Glutamatergic neuron (in vitro differentiated cells): ENCODE data around the gene KRTAP2-3. TPM values are rescaled to one million over a fixed set of nuclear protein-coding genes. Genes with fewer than 3 reads are reported as not detected.
"Not testable (repeated sequence)": the region's sequence is repeated elsewhere in the genome, so short reads cannot be mapped to it uniquely, and the experiment has no call there.

Source experiments
- DNase-seq: peaks from one replicate; pipeline ENCODE4 v3.0.0; 2022
- H3K27ac Mint-ChIP-seq: one replicate; pipeline ENCODE4 v1.8.0; 2020; ENCODE audit warnings: mild to moderate bottlenecking, mixed read lengths, inconsistent platforms; ENCODE audit not compliant: unreplicated experiment
- H3K27me3 Mint-ChIP-seq: one replicate; pipeline ENCODE4 v1.8.0; 2020; ENCODE audit warnings: mild to moderate bottlenecking, moderate library complexity, mixed read lengths, inconsistent platforms; ENCODE audit not compliant: unreplicated experiment
- H3K36me3 Mint-ChIP-seq: one replicate; pipeline ENCODE4 v1.8.0; 2020; ENCODE audit warnings: mild to moderate bottlenecking, mixed read lengths, inconsistent platforms; ENCODE audit not compliant: unreplicated experiment
- H3K4me1 Mint-ChIP-seq: one replicate; pipeline ENCODE4 v1.8.0; 2020; ENCODE audit warnings: mild to moderate bottlenecking, low read depth, mixed read lengths, inconsistent platforms; ENCODE audit not compliant: unreplicated experiment
- H3K4me3 Mint-ChIP-seq: one replicate; pipeline ENCODE4 v1.8.0; 2020; ENCODE audit warnings: mild to moderate bottlenecking, mixed read lengths, inconsistent platforms; ENCODE audit not compliant: unreplicated experiment
- H3K9me3 Mint-ChIP-seq: one replicate; pipeline ENCODE4 v1.8.0; 2020; ENCODE audit warnings: mild to moderate bottlenecking, moderate library complexity, mixed read lengths, inconsistent platforms; ENCODE audit not compliant: unreplicated experiment
- CTCF ChIP-seq: fragments of 200-600 bp; sonication (generic); IDR thresholded peaks from one replicate; pipeline ENCODE4 v1.5.0; 2021; ENCODE audit not compliant: partially characterized antibody, unreplicated experiment
- total RNA-seq: library from RNA; stranded (reverse); fragmentation: NEBNext Ultra II Directional; extraction: Animal tissue kit (Norgen Biotek cat#: 25700); gene quantifications from one replicate; pipeline ENCODE4 v1.2.1, GENCODE V29; 2021; ENCODE audit not compliant: unreplicated experiment

Gene KRTAP2-3
- total RNA-seq, 1 donor from 2014 or later: not detected

GRCh38 chr17:41063449-41063848 is 3.5 kb upstream of the KRTAP2-3 start:
- H3K9me3 Mint-ChIP-seq: peaks cover 2% of the 10 kb centered on the region
- TF ChIP-seq CTCF: no peak
- H3K27me3 Mint-ChIP-seq: no peaks in the 10 kb centered on the region
- H3K27ac Mint-ChIP-seq: no peak overlapping the region
- peaks cover 5% of the 10 kb centered on the region for H3K36me3 Mint-ChIP-seq
- H3K4me3 Mint-ChIP-seq: no peak overlapping the region
- H3K4me1 Mint-ChIP-seq: no peaks in the 10 kb centered on the region
- no peak for DNase-seq

GRCh38 chr17:41061964-41062363 is 2.0 kb upstream of the KRTAP2-3 start:
- Mint-ChIP-seq H3K27ac (no peak overlapping the region), H3K9me3 (peaks cover 2% of the 10 kb centered on the region), H3K4me1 (no peaks in the 10 kb centered on the region), H3K4me3 (no peak overlapping the region), H3K36me3 (peaks cover 9% of the 10 kb centered on the region), H3K27me3 (no peaks in the 10 kb centered on the region)
- TF ChIP-seq CTCF: no peak
- DNase-seq: no peak

DNA sequence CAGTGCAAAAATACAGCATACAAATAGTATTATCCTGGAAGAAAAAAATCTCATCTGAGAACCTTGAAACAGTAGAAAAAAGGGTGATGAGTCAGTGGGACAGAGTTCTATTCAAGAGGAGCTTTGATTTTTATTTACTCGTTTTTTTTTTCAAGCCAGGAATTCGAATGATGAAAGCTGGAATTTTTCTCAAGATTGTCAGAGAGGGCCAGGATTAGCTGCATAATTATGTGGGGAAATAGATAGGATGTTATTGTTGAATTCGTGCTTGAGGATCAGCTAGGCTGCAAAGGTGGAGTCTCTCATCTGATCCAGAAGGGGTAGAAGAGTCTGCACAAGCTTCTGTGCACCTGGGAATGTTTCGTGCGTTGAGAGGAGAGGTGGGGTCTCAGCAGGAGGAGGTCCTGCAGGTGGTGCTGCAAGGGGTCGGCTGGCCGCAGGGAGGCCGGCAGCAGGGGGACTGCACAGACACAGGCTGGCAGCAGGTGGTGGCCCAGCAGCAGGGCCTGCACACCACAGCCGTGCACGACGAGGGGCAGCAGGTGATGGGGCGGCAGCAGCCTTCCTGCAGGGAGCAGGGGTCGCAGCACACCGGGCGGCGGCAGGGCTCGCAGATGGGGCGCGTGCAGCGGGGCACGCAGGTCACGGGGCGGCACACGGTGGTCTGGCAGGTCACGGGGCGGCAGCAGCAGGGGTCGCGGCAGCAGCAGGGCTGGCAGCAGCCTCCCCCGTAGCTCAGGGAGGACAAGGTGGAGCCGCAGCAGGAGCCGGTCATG is 450 bp downstream of the KRTAP2-3 start:
- DNase-seq, H3K27ac Mint-ChIP-seq: not testable (repeated sequence)

DNA sequence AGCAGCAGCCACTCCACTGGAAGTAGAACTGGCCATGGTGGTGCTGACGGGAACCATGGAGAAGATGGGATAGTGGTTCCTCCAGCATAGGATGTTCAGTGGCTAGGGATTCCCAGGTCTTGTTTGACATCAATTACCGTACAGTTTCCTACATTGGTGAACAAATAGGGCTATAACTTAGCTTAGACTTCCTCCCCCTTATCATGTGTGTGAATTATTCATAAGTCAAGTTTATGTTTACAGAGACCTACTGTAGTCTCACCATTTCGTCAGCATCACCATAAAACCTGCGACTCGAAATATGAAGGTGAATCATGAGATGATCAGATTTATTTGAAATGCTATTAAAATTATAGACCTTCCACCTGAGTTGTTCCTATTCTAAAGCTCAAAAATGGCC is 1.2 kb downstream of the KRTAP2-3 start:
- no peak for DNase-seq
- no peaks in the 10 kb centered on the region for H3K4me1 Mint-ChIP-seq
- no peak overlapping the region for H3K4me3 Mint-ChIP-seq
- H3K27ac Mint-ChIP-seq: no peak overlapping the region
- no peaks in the 10 kb centered on the region for H3K27me3 Mint-ChIP-seq
- peaks cover 2% of the 10 kb centered on the region for H3K9me3 Mint-ChIP-seq
- H3K36me3 Mint-ChIP-seq: peaks cover 5% of the 10 kb centered on the region
- TF ChIP-seq CTCF: no peak

More for the DNA sequence above, 450 bp downstream of the KRTAP2-3 start:
- H3K4me1 Mint-ChIP-seq, H3K36me3 Mint-ChIP-seq, H3K4me3 Mint-ChIP-seq, H3K9me3 Mint-ChIP-seq, H3K27me3 Mint-ChIP-seq: not testable (repeated sequence)

GRCh38 chr17:41057547-41057946 is 2.4 kb downstream of the KRTAP2-3 start:
- Mint-ChIP-seq H3K36me3 (peaks cover 5% of the 10 kb centered on the region), H3K4me1 (no peaks in the 10 kb centered on the region), H3K27me3 (no peaks in the 10 kb centered on the region), H3K4me3 (no peak overlapping the region), H3K27ac (no peak overlapping the region), H3K9me3 (no peaks in the 10 kb centered on the region)
- no peak for TF ChIP-seq CTCF
- DNase-seq: no peak

- DNase-seq, H3K4me3 Mint-ChIP-seq, H3K27ac Mint-ChIP-seq, H3K9me3 Mint-ChIP-seq, H3K36me3 Mint-ChIP-seq, H3K4me1 Mint-ChIP-seq, H3K27me3 Mint-ChIP-seq: not testable (repeated sequence)
These were observed 4.8 kb downstream of the KRTAP2-3 start, which contains the start of gene KRTAP2-2 for GRCh38 chr17:41055130-41055529. KRTAP2-2 (minus strand) TSS chr17:41055230; CDS start chr17:41055211, 19 bp downstream.

- not testable (repeated sequence) for DNase-seq, H3K27ac Mint-ChIP-seq, H3K9me3 Mint-ChIP-seq, H3K4me1 Mint-ChIP-seq, H3K36me3 Mint-ChIP-seq, H3K4me3 Mint-ChIP-seq, H3K27me3 Mint-ChIP-seq
These were observed 5.4 kb downstream of the KRTAP2-3 start for GRCh38 chr17:41054556-41054955.
